GM12891 (cell line): ENCODE results near the gene EBF3.

Source experiments
- PAX5 ChIP-seq: IDR thresholded peaks from 2 replicates; pipeline ENCODE4 v1.6.1; 2011; ENCODE audit warnings: low read length, moderate library complexity, mild to moderate bottlenecking; ENCODE audit not compliant: insufficient read depth, severe bottlenecking
- POLR2A ChIP-seq: IDR thresholded peaks from 2 replicates; pipeline ENCODE4 v1.6.1; 2011; ENCODE audit warnings: low read depth, low read length, control low read depth
- POLR2AphosphoS5 ChIP-seq: IDR thresholded peaks from 2 replicates; pipeline ENCODE4 v1.6.1; 2011; ENCODE audit warnings: low read depth, low read length, control low read depth
- POU2F2 ChIP-seq: IDR thresholded peaks from 2 replicates; pipeline ENCODE4 v1.6.1; 2011; ENCODE audit warnings: low read depth, mild to moderate bottlenecking, control low read depth, low read length, moderate library complexity
- SPI1 ChIP-seq: IDR thresholded peaks from 2 replicates; pipeline ENCODE4 v1.6.1; 2011; ENCODE audit warnings: low read depth, low read length, control low read depth
- TAF1 ChIP-seq: IDR thresholded peaks from 2 replicates; pipeline ENCODE4 v1.6.1; 2011; ENCODE audit warnings: low read depth, low read length, control low read depth

GRCh38 chr10:129960481-129961156 is 3.5 kb downstream of the EBF3 start:
- TF ChIP-seq TAF1 = no peak
- TF ChIP-seq POLR2AphosphoS5 = no peak
- TF ChIP-seq POLR2A = no peak
- no peak for TF ChIP-seq POU2F2
- no peak for TF ChIP-seq SPI1
- no peak for TF ChIP-seq PAX5
